Heart left ventricle (tissue), 13 donors: Measurements from ENCODE around the gene METTL9.

ENCODE experiments used
- CTCF ChIP-seq, 12 donors: fragments of 200-600 bp; sonication (generic) in 4 of 12; IDR thresholded peaks; one replicate each; pipeline versions ENCODE4 v1.5.0 to v1.8.0; 2018 to 2022; ENCODE audit warnings: antibody characterized with exemption in 12 of 12, mild to moderate bottlenecking in 5 of 12
- POLR2A ChIP-seq, 2 donors: fragments of 450-650 bp; IDR thresholded peaks; one replicate each; pipeline ENCODE4 v1.6.1; 2017; ENCODE audit warnings: antibody characterized with exemption in 2 of 2, mild to moderate bottlenecking in 2 of 2, moderate library complexity in 2 of 2
- donor health status: ischemic (EF 13 %, LVEDD 7.1; RV severe dilation, severe dysfunction).
- donor health status: DM: no; HTN: yes; CAD: no.
- donor health status: DM: no; HTN: no; CAD: no.
- donor health status: ischemic (EF 25% LVEDD 6.9; RV normal size, moderate dysfunction).
- donor health status: ischemic (EF 25% LVEDD 5.7; RV mildly dilated, moderate dysfunction).
- donor health status: ischemic (EF 35%, LVEDD 5.7; RV mildly dilated, moderate dysfunction).
- donor health status: nonischemic (EF 11% LVEDD 7.7; RV severe dilation, severe dysfunction).
- donor health status: DM: yes; HTN: yes; CAD: no.
- donor health status: PGD.
- donor health status: ischemic (EF 29% LVEDD 5.4; RV normal size, mild dysfunction).
- donor health status: nonischemic (EF 23%, LVEDD 6.1; RV moderate dilation, normal function).

GRCh38 chr16:21701271-21701670, 101.9 kb downstream of the METTL9 start:
- no peak for TF ChIP-seq CTCF (IDR thresholded peaks at IDR 0.05)
- no peak for TF ChIP-seq POLR2A (IDR thresholded peaks at IDR 0.05)
